Tibial artery (tissue), 4 donors: ENCODE results near the gene NLE1.

ENCODE experiments used
- DNase-seq, 2 donors: peaks; one replicate each; pipeline ENCODE4 v3.0.0-alpha.2; 2019
- H3K27ac ChIP-seq, 2 donors: fragments of 200-600 bp; sonication (generic) in 1 of 2; 1 replicate in 1 of 2; 2 replicates in 1 of 2; pipeline ENCODE4 v1.5.1; 2018 to 2019; ENCODE audit warnings: mild to moderate bottlenecking in 1 of 2
- H3K27me3 ChIP-seq, 2 donors: fragments of 200-600 bp; sonication (generic) in 1 of 2; one replicate each; pipeline versions ENCODE4 v1.5.1 to v1.6.0; 2016 to 2019
- H3K36me3 ChIP-seq, 3 donors: fragments of 200-600 bp; sonication (generic) in 2 of 3; one replicate each; pipeline ENCODE4 v1.5.1; 2016 to 2019; ENCODE audit warnings: mild to moderate bottlenecking in 2 of 3
- H3K4me1 ChIP-seq, 4 donors: fragments of 200-600 bp; sonication (generic) in 2 of 4; 1 replicate in 3 of 4; 2 replicates in 1 of 4; pipeline ENCODE4 v1.5.1; 2016 to 2019
- H3K4me3 ChIP-seq, 2 donors: fragments of 200-600 bp; sonication (generic) in 1 of 2; 1 replicate in 1 of 2; 2 replicates in 1 of 2; pipeline ENCODE4 v1.5.1; 2018 to 2019; ENCODE audit warnings: mild to moderate bottlenecking in 2 of 2
- H3K9me3 ChIP-seq, 3 donors: fragments of 200-600 bp; sonication (generic) in 1 of 3; one replicate each; pipeline ENCODE4 v1.5.1; 2016 to 2019
- CTCF ChIP-seq, 2 experiments: fragments of 200-600 bp in 1 of 2; fragments of 450-650 bp in 1 of 2; IDR thresholded peaks; one replicate each; pipeline ENCODE4 v1.5.1; 2017 to 2019; ENCODE audit warnings: antibody characterized with exemption in 2 of 2, mild to moderate bottlenecking in 1 of 2, moderate library complexity in 1 of 2
- intact Hi-C: fragments of 100-400 bp; cut with DNase I; formaldehyde crosslinking; loops from one replicate; pipeline ENCODE4 v1.15.0; 2023; ENCODE audit warnings: low total_unique reads

Gene NLE1

GRCh38 chr17:35087731-35088355 lies 54.3 kb downstream of the NLE1 start:
- Histone ChIP-seq H3K4me3 (peak overlapping the region; percentile 96 to 97), H3K36me3 (no peaks in the 10 kb centered on the region), H3K4me1 (peaks cover 0 to 24% (median 15%) of the 10 kb centered on the region in 4 donors), H3K27me3 (no peaks in the 10 kb centered on the region), H3K9me3 (no peaks in the 10 kb centered on the region), H3K27ac (peak overlapping the region; percentile 91 to 93)
- DNase-seq, result no peak
- TF ChIP-seq CTCF (IDR thresholded peaks at IDR 0.05), result no peak
- intact Hi-C loops, result no loop called here

- intact Hi-C loops, result no loop called here
- no peaks in the 10 kb centered on the region for H3K27me3 ChIP-seq
- no peak overlapping the region for H3K27ac ChIP-seq
- peak overlapping the region in 1 of 2 donors; percentile 96 for H3K4me3 ChIP-seq
- no peaks in the 10 kb centered on the region for H3K9me3 ChIP-seq
- H3K36me3 ChIP-seq, result no peaks in the 10 kb centered on the region
- no peak for DNase-seq
- TF ChIP-seq CTCF (IDR thresholded peaks at IDR 0.05), result no peak
- H3K4me1 ChIP-seq, result peaks cover 0 to 28% (median 15%) of the 10 kb centered on the region in 4 donors
These were observed 55.1 kb downstream of the NLE1 start for GRCh38 chr17:35086931-35087573.

- intact Hi-C loops, result no loop called here
These were observed 55.9 kb downstream of the NLE1 start for GRCh38 chr17:35086164-35086563.

GRCh38 chr17:35084987-35085386 lies 57.1 kb downstream of the NLE1 start:
- TF ChIP-seq CTCF (IDR thresholded peaks at IDR 0.05), result no peak
- intact Hi-C loops, result no loop called here
- H3K4me3 ChIP-seq, result no peak overlapping the region
- no peaks in the 10 kb centered on the region for H3K36me3 ChIP-seq
- H3K27me3 ChIP-seq, result no peaks in the 10 kb centered on the region
- H3K4me1 ChIP-seq, result peaks cover 0 to 28% (median 15%) of the 10 kb centered on the region in 4 donors
- no peak for DNase-seq
- H3K27ac ChIP-seq, result no peak overlapping the region
- H3K9me3 ChIP-seq, result no peaks in the 10 kb centered on the region

More at GRCh38 chr17:35086164-35086563, 55.9 kb downstream of the NLE1 start:
- Histone ChIP-seq H3K4me1 (peaks cover 0 to 28% (median 15%) of the 10 kb centered on the region in 4 donors), H3K36me3 (no peaks in the 10 kb centered on the region), H3K9me3 (no peaks in the 10 kb centered on the region), H3K27ac (no peak overlapping the region), H3K4me3 (no peak overlapping the region), H3K27me3 (no peaks in the 10 kb centered on the region)
- TF ChIP-seq CTCF (IDR thresholded peaks at IDR 0.05), result no peak
- DNase-seq, result no peak

GRCh38 chr17:35083071-35083470 lies 59.0 kb downstream of the NLE1 start:
- Histone ChIP-seq H3K4me1 (peaks cover 0 to 19% (median 9%) of the 10 kb centered on the region in 4 donors), H3K4me3 (no peak overlapping the region), H3K36me3 (no peaks in the 10 kb centered on the region), H3K9me3 (no peaks in the 10 kb centered on the region), H3K27ac (no peak overlapping the region), H3K27me3 (no peaks in the 10 kb centered on the region)
- TF ChIP-seq CTCF (IDR thresholded peaks at IDR 0.05), result no peak
- no peak for DNase-seq
- intact Hi-C loops, result no loop called here
